GM10266 (cell line): ENCODE data around the gene SNRPB2.

ENCODE experiments used
- DNase-seq: peaks from one replicate; pipeline ENCODE4 v3.0.0; 2012; ENCODE audit errors: extremely low spot score
- TF ChIP-seq, protein P1 (sequence below): IDR thresholded peaks from 2 replicates; pipeline ENCODE4 v1.5.1; 2012; ENCODE audit warnings: mild to moderate bottlenecking, low read depth; ENCODE audit not compliant: control insufficient read depth, insufficient read depth; ENCODE audit errors: missing control alignments

Gene SNRPB2

DNA sequence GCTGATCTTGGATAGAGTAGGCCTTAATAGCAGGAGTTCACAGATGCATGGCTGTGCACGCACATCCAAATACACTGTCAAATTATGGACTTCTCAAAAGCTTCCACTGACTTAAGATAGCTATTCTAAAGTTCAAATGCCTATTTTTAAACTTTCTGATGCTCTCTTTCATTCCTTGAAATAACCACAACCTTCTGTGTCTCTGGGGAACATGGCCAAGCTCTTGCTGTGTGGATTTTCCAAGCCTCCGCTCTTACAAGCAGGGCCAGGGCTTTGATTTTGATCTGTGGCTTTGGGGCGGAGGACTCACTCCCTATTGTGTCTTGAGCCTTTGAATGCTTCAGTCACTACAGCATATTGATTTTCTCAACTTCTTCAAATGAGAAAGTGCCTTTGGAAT lies 35.7 kb upstream of the SNRPB2 start:
- DNase-seq, result no peak
- TF ChIP-seq, protein P1, sequence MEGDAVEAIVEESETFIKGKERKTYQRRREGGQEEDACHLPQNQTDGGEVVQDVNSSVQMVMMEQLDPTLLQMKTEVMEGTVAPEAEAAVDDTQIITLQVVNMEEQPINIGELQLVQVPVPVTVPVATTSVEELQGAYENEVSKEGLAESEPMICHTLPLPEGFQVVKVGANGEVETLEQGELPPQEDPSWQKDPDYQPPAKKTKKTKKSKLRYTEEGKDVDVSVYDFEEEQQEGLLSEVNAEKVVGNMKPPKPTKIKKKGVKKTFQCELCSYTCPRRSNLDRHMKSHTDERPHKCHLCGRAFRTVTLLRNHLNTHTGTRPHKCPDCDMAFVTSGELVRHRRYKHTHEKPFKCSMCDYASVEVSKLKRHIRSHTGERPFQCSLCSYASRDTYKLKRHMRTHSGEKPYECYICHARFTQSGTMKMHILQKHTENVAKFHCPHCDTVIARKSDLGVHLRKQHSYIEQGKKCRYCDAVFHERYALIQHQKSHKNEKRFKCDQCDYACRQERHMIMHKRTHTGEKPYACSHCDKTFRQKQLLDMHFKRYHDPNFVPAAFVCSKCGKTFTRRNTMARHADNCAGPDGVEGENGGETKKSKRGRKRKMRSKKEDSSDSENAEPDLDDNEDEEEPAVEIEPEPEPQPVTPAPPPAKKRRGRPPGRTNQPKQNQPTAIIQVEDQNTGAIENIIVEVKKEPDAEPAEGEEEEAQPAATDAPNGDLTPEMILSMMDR, result no peak

DNA sequence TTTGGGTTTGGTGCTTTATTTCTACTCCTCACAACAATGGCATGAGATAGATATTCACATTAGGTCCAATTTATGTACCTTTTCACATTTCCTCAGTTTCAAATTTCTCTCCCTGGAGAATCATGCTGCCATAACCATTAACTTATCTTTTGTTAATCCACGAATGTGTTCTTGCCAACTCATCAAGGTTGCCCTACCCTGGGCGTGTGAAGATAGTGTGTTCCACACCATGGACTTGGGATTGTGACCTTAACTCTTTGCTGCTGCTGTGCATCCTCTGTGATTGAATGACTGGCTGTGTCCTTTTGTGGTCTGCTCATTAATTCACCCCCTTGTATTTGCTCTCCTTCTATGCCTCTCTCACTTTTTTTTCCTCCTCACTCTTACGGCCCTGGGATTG lies 34.2 kb upstream of the SNRPB2 start:
- no peak for DNase-seq
- TF ChIP-seq, protein P1, result no peak

DNA sequence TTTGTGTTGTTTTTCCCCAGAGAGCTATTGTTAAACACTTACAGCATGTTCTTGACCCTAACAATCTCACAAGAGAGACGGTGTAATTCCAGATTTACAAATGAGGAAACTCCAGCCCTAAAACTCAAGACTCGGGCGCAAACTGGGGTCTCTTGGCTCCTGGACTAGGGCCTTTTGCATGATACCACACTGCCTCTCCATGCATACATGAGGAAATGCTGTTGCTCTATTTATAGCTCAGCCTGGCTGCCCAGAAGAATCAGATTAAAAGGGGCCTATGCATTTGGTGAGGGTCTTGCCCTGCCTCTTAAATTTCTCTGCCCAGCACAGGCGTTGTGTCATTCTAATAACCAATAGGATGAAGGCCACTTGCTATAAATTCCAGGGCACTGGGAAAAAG lies 30.5 kb upstream of the SNRPB2 start:
- TF ChIP-seq, protein P1, result no peak
- no peak for DNase-seq

DNA sequence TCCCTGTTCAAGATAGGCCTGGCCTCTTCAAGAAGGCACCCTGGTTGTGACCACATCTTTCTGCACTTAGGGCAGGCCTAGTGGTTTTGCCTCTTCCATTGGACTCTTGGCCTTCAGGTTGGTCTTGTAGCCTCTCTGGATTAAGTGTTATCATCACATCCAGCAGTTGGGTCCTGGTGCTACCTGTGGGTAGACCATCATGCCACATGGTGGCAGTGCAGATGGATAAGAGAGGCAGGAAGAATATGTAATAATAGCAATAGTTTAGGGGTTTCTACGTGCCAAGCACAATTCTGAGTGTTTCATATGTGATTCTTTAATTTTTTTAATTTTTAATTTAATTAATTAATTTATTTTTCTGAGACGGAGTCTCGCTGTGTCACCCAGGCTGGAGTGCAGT lies 28.5 kb upstream of the SNRPB2 start:
- DNase-seq, result no peak

DNA sequence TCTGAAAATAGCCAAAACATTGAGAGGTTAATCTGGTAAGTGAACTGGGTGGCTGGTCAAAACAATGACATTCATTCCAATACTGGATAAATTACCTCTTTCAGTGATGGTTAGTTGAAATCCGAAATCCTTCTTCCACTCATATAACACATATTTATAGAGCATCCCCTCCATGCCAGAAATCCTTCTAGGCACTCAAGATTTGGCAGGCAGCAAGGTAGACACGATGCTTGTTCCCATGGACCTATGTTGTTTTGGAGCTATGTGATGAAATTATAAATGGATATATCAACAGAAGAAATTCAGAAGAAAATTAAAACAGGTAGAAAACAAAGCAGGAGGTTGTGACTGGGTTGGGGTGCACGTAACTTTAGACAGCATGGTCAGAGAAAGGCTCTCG lies 26.3 kb upstream of the SNRPB2 start:
- no peak for DNase-seq
- TF ChIP-seq, protein P1, result no peak

More for the DNA sequence above, 28.5 kb upstream of the SNRPB2 start:
- TF ChIP-seq, protein P1, result peak; percentile 42

DNA sequence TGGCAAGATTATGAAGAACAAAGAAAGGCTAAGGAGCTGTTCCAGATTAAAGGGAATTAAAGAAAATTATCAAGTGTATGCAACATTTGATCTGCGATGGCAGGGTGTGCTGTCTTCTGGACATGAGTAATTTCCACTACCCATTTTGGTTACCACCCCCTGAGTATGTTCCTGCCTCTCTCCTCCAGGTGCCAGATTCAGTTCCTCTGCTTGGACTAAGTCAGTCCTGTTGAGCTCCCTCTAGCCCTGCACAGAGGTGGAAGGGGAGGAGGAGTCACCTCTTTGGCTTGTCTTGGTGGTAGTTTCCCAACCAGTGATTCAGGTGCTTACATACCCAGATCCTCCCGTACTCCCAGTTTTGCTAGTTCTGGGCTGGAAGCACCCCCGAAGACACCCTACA lies 22.2 kb upstream of the SNRPB2 start:
- no peak for DNase-seq
- TF ChIP-seq, protein P1, result no peak

DNA sequence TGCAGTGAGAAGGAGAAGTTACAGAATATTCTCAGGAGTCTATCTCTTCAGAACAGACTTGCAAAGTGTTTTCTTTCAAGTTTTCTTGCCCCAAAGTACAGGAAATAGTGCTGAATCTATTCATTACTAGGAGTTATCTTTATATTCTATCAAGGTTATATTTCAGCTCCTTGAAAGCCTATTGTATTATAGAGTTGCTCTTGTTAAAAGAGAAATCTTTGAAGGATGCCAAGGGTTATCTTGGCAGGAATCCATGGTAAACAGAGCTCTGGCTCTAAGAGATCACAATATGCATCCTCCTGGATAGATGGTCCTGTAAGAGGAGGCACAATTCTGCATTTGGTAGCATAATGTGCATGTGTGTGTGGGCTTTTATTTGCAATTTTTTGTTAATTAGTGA lies 21.2 kb upstream of the SNRPB2 start:
- TF ChIP-seq, protein P1, result no peak

More for the DNA sequence above, 21.2 kb upstream of the SNRPB2 start:
- DNase-seq, result no peak
